Fibroblast of skin of scalp (primary cell): ENCODE data around the gene CCL21.

Source experiments
- DNase-seq: peaks from one replicate; pipeline ENCODE4 v3.0.0-alpha.2; 2013

CCL21 gene

GRCh38 chr9:34669809-34670562 lies 40.0 kb downstream of the CCL21 start:
- no peak for DNase-seq

DNA sequence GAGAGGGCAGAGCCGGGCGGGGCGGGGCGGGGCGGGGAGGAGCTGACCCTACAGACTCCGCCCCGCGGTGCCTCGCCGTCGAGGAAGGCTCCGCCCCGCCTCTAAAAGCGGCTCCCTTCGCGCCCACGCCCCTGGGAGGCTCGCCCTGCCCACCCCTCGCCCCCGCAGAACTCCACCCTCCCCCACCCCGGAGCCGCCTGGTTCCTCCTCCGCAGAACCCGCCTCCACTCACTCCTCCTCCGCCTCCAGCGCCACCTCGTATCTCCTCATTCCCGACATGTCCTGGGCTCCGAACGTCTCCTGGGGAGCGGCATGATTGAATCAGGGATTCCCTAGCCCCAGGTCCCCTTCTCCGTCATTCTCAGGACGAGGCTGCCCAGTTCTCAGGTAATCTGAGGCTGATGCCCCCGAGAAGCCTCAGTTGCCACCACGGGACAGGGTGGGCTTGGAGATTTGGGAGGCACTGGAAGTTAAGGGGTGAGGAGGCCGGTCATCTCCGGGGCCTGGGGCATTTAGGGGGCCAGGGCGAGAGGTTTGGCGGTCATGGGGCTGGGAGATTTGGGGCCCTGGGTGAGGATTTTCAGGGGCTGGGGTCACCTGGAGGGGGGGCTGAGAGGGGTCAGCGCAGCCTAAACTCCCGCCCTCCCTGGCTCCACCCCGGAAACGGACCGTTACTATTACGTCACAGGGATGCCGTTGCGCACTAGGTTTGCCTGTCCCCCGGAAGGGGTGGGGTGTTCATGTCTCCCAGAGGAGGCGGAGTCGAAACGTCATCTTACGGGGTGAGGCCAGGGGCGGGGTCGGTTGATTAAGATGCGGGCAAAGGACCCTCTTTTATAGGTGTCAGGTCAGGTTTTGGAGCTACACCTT lies 44.3 kb downstream of the CCL21 start:
- peak; percentile 96 for DNase-seq

GRCh38 chr9:34665067-34665380 lies 44.9 kb downstream of the CCL21 start:
- DNase-seq, result no peak

DNA sequence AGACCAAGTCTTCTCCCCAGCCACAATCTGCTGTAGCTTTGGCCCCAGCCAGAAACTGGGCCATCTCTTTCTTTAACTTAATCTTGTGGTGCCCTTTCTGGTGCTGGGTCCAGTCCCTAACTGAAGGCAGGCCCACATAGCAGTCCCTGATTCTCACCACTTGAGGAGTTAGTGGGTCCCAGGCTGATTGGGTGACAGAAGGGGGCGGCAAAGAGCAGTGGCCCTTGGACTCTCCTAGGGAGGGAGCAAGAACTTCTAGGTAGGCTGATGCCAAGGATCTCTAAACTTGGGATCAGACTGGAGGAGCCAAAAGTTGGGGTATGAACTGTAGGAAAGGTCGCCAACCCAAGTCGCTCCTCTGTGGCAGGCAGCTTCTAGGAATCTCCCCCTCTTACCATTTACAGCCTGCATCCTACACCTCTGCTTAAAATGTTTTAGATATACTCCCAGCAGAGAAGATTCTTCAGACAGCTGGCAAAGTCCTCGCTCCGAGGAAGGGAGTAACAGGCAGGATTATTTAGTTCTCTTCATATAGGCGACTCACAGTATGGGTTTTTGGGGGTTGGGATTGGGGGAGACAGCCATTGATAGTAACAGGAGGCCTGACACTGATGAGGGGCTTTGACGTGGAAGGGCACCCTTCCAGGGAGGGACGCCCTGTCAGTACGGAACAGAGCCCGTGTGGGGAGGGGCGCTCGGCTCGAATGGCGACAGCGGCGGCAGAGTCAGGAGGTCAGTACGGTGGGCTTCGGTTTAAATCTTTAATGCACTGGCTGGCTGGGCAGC lies 45.5 kb downstream of the CCL21 start:
- peak; percentile 77 for DNase-seq

GRCh38 chr9:34663303-34663605 lies 46.7 kb downstream of the CCL21 start:
- no peak for DNase-seq

DNA sequence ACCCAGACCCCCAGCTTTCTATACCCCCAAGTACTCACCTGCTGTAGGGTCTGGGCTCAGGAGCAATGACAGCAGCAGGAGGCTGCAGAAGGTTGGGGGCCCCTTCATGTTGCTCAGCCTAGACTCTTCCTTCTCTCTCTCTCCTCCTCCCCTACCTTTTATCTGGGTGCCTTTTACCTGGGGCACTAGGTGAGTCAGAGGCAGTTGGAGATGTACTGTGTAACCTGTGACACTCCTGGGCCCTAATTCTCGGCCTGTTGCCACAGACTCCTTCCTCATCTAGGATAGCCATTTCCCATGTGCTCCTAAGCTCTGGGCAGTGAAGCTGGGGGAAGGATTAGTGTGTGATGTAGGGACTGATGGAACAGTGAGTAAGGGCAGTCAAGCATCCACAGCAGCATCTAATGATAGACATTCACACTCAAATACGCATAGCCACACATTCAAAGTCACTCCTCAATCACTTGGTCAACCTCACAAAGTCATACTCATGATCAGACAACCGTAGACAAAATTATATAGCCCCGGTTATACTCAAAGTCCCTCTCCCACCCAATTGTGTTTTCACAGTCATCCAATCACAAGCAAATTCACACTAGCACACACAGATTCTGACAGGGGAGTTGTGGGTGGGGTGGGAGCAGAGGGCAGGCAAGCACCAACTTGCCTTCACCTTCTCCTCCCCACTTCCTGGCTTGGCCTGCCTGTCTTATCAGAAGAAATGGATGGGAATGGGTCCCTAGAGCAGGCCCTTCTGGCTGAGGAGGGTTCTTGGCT lies 47.2 kb downstream of the CCL21 start, which contains the start of gene CCL27:
TSS of gene CCL27 (minus strand) at position 132 of the 777 bp plus-strand sequence. CDS start at position 108, 24 bp downstream.
- DNase-seq, result no peak

DNA sequence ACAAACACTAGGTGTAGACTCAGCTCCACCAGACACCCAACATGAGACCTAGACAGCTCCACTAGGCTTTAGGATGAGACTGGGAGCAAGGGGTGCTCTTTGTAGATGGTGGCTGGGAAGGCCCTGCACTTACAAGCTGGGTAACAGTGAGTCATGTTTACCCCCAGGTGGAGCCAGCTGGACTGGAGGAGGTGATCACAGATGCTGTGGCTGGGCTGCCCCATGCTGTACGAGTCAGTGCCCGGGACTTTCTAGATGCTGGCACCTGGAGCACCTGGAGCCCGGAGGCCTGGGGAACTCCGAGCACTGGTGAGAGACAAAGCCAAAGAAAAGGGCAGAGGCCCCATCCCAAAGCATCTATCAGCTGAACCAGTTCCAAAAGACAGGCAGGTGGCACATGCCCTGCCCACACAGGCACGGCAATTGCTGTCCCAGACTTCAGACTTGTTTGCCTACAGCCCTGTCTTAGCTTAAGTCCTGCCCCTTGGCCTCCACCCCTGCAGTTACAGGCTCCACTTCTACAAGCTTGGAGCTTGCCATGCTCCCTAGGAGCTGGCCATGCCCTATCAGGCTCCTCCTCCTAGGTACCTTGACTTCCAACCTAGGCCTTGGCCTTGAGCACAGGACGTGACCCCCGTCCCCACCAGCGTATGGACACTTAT lies 50.2 kb downstream of the CCL21 start:
- no peak for DNase-seq
